Cardiac fibroblast (primary cell): ENCODE data around the gene R3HDM2.

Experiments
- DNase-seq, 2 donors: peaks; one replicate each; pipeline versions ENCODE4 v3.0.0 to v3.0.0-alpha.2; 2010; ENCODE audit warnings: low read depth in 2 of 2
- H3K4me3 ChIP-seq, 2 donors: replicated peaks in 1 of 2; 1 replicate in 1 of 2; 2 replicates in 1 of 2; pipeline ENCODE4 v1.5.1; 2011; ENCODE audit warnings: low read depth in 2 of 2, low read length in 2 of 2, mild to moderate bottlenecking in 2 of 2, moderate library complexity in 1 of 2
- CTCF ChIP-seq: IDR thresholded peaks from one replicate; pipeline ENCODE4 v1.5.1; 2011; ENCODE audit warnings: low read depth, mild to moderate bottlenecking, low read length, inconsistent platforms

R3HDM2 gene

GRCh38 chr12:57435293-57435692, 4.5 kb upstream of the R3HDM2 start:
- TF ChIP-seq CTCF: no peak
- DNase-seq: no peak
- H3K4me3 ChIP-seq: no peak overlapping the region

- DNase-seq: no peak
- no peak within 1 kb of the TSS for H3K4me3 ChIP-seq
- TF ChIP-seq CTCF: no peak
These were observed 3.8 kb upstream of the R3HDM2 start, which contains the start of gene INHBC for GRCh38 chr12:57434517-57435223. TSS of gene INHBC (plus strand) at chr12:57434784. CDS start at chr12:57434887, 103 bp downstream.

- no peak for DNase-seq
- H3K4me3 ChIP-seq: no peak overlapping the region
- TF ChIP-seq CTCF: no peak
These were observed 2.5 kb upstream of the R3HDM2 start for GRCh38 chr12:57433370-57433769.

- DNase-seq: no peak
- H3K4me3 ChIP-seq: no peak overlapping the region
- TF ChIP-seq CTCF: no peak
These were observed 878 bp upstream of the R3HDM2 start for GRCh38 chr12:57431654-57432188.

- no peak for TF ChIP-seq CTCF
- H3K4me3 ChIP-seq: peak overlapping the region; percentile 56 to 64
- DNase-seq: peak; percentile 34 to 47
These were observed 522 bp downstream of the R3HDM2 start for GRCh38 chr12:57430112-57430930.

GRCh38 chr12:57429473-57430111, 1.3 kb downstream of the R3HDM2 start:
- H3K4me3 ChIP-seq: peak overlapping the region; percentile 56 to 64
- TF ChIP-seq CTCF: no peak
- DNase-seq: no peak
